Aorta (tissue), 5 donors: ENCODE data around the gene SREBF2. TPM values are rescaled to one million over a fixed set of nuclear protein-coding genes. Genes with fewer than 3 reads are reported as not detected.

Source experiments
- ATAC-seq: fragments of 200-7000 bp; cut with Tn5 transposase; one replicate; pipeline ENCODE4 v1.9.1; 2022; ENCODE audit warnings: moderate library complexity; ENCODE audit not compliant: low FRiP score
- DNase-seq, 2 donors: peaks; one replicate each; pipeline ENCODE4 v3.0.0-alpha.2; 2020
- H3K27ac ChIP-seq, 2 donors: one replicate each; pipeline ENCODE4 v1.5.1; 2013; ENCODE audit warnings: low read length in 2 of 2, mild to moderate bottlenecking in 2 of 2, moderate library complexity in 2 of 2, control low read depth in 1 of 2, inconsistent platforms in 1 of 2, low read depth in 1 of 2
- H3K27me3 ChIP-seq, 2 donors: one replicate each; pipeline ENCODE4 v1.6.1; 2013; ENCODE audit warnings: control low read depth in 1 of 2, low read length in 1 of 2, mild to moderate bottlenecking in 1 of 2, moderate library complexity in 1 of 2; ENCODE audit not compliant: insufficient read depth in 2 of 2, control insufficient read depth in 1 of 2
- H3K36me3 ChIP-seq, 2 donors: one replicate each; pipeline ENCODE4 v1.6.1; 2013; ENCODE audit warnings: control low read depth in 1 of 2, low read length in 1 of 2, mild to moderate bottlenecking in 1 of 2; ENCODE audit not compliant: insufficient read depth in 2 of 2, control insufficient read depth in 1 of 2
- H3K4me1 ChIP-seq, 2 donors: one replicate each; pipeline ENCODE4 v1.6.1; 2013; ENCODE audit warnings: low read length in 2 of 2, control low read depth in 1 of 2, mild to moderate bottlenecking in 1 of 2, moderate library complexity in 1 of 2; ENCODE audit not compliant: insufficient read depth in 2 of 2, control insufficient read depth in 1 of 2
- H3K4me3 ChIP-seq, 2 donors: one replicate each; pipeline ENCODE4 v1.5.1; 2013; ENCODE audit warnings: low read length in 2 of 2, control low read depth in 1 of 2, mild to moderate bottlenecking in 1 of 2
- H3K9me3 ChIP-seq: one replicate; pipeline ENCODE4 v1.6.1; 2013; ENCODE audit warnings: mild to moderate bottlenecking, low read length; ENCODE audit not compliant: control insufficient read depth
- WGBS, 2 donors: extraction: QIAGEN DNeasy Blood & Tissue Kit; methylation state at CpG; one replicate each; pipeline ENCODE4 v1.1.7; 2013; 5-methylcytosine and 5-hydroxymethylcytosine counted together
- intact Hi-C, 2 donors: fragments of 100-400 bp; cut with DNase I; formaldehyde crosslinking; loops; one replicate each; pipeline versions ENCODE4 v1.14.2 to v1.15.0; 2022
- polyA plus RNA-seq, 2 donors: library from polyadenylated mRNA; stranded (reverse); fragments of 200-250 nt; gene quantifications; one replicate each; pipeline ENCODE4 v1.2.3, GENCODE V29; 2013
- total RNA-seq, 2 donors: library from RNA; stranded (reverse); fragmentation: NEBNext Ultra II Directional; extraction: Animal tissue kit (Norgen Biotek cat#: 25700); gene quantifications; one replicate each; pipeline ENCODE4 v1.2.1, GENCODE V29; 2021
- donor health status: healthy with polysubstance abuse.
- donor health status: Bipolar disorder and iron deficiency.
- donor health status: DM: no; HTN: no; CAD: no.
- donor health status: DM: no; HTN: no; CAD: no.
- donor health status: DM: yes; HTN: yes; CAD: no.

Gene SREBF2
- total and polyA plus RNA-seq, 4 donors = 11.0 to 86.3 (median 43.7) TPM

DNA sequence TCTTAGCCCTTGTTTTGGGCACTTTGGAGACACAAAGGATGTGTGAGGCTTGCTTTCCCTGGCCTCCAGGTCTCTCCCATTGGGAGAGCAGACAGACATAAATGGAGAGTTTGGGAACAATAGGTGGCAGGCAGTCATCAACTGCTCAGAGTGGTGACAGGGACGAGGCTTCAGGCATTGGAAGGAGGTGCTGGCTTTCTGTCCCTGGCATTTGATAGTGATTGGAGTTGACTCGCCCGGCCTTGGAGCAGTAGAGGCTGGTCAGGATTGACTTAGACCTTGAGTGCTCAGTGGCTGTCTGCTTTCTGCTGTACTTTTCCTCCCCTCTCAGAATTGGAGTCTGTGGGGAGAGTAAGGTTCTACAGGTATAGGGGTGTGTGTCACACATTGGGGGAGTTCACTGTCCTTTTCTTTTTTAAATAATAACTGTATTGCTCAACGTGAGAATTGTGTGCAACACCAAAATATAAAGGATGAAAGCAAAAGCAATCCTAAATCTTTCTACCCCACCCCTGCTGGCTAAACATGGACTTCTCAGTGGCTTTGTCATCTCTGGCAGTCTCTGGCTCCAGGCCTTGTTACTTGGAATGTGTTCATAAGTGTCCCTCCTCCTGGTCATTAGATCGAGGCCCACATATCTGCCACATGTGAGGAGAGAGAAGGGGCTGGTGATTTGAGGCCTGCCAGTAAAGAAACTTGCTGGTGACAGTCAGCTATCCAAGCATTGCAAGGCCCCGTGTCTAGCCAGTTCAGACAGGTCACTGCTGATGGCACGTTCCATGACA, 60.9 kb downstream of the SREBF2 start:
- H3K27ac ChIP-seq = no peak overlapping the region
- peaks cover 0 to 14% of the 10 kb centered on the region in 2 donors for H3K36me3 ChIP-seq
- intact Hi-C loops = no loop called here
- H3K4me1 ChIP-seq = no peaks in the 10 kb centered on the region
- DNase-seq = peak in 1 of 2 donors; percentile 38
- 81% methylated on average over 7 of the region's 7 CpGs for WGBS, 2 donors
- no peak overlapping the region for H3K4me3 ChIP-seq
- H3K9me3 ChIP-seq = no peaks in the 10 kb centered on the region
- no peak for ATAC-seq
- H3K27me3 ChIP-seq = no peaks in the 10 kb centered on the region

DNA sequence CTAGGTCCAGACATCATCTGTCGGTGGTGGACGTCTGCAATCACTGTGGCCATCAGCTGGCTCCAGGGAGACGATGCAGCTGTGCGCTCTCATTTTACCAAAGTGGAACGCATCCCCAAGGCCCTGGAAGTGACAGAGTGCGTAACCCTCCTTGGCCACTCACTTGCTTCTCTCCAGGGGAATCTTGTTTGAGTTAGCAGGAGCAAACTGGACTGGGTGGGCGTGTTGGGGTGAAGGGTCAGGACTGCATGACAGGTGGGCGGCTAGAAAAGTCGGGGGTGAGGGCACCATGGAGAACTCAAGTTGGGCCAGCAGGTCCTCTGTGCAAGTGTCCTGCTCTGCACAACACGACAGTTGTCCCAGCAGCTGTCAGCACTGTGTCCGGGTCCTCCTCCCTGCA, 65.7 kb downstream of the SREBF2 start:
- H3K4me1 ChIP-seq = no peaks in the 10 kb centered on the region
- ATAC-seq (no peak), DNase-seq (no peak)
- H3K27me3 ChIP-seq = no peaks in the 10 kb centered on the region
- H3K4me3 ChIP-seq = no peak overlapping the region
- intact Hi-C loops = no loop called here
- 91 to 93% methylated on average over 11 of the region's 11 CpGs for WGBS, 2 donors
- H3K36me3 ChIP-seq = peaks cover 4 to 12% of the 10 kb centered on the region in 2 donors
- no peak overlapping the region for H3K27ac ChIP-seq
- no peaks in the 10 kb centered on the region for H3K9me3 ChIP-seq

DNA sequence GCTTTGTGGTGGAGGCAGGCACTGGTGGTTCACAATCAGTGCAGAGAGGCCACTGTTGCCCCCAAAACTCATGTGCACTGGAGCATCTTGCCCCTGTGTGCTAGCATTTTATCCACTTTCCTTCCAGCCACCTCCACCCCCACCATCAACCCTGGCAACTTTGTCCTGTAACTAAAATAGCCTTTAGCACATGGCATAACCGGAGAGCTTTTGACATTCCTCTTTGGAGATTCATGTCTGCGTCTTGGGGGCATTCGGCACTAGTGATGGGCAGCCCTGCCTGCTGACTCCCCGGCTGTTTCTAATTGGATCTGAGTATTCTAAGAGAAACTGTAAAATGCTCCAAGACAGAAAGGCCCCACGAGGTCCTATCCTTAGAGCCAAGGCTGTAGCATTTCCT, 66.2 kb downstream of the SREBF2 start:
- 65 to 83% methylated on average over 5 of the region's 5 CpGs for WGBS, 2 donors
- no peak for DNase-seq
- no peak overlapping the region for H3K27ac ChIP-seq
- peaks cover 4 to 12% of the 10 kb centered on the region in 2 donors for H3K36me3 ChIP-seq
- no peak overlapping the region for H3K4me3 ChIP-seq
- ATAC-seq = no peak
- intact Hi-C loops = no loop called here
- no peaks in the 10 kb centered on the region for H3K9me3 ChIP-seq
- no peaks in the 10 kb centered on the region for H3K4me1 ChIP-seq
- no peaks in the 10 kb centered on the region for H3K27me3 ChIP-seq

DNA sequence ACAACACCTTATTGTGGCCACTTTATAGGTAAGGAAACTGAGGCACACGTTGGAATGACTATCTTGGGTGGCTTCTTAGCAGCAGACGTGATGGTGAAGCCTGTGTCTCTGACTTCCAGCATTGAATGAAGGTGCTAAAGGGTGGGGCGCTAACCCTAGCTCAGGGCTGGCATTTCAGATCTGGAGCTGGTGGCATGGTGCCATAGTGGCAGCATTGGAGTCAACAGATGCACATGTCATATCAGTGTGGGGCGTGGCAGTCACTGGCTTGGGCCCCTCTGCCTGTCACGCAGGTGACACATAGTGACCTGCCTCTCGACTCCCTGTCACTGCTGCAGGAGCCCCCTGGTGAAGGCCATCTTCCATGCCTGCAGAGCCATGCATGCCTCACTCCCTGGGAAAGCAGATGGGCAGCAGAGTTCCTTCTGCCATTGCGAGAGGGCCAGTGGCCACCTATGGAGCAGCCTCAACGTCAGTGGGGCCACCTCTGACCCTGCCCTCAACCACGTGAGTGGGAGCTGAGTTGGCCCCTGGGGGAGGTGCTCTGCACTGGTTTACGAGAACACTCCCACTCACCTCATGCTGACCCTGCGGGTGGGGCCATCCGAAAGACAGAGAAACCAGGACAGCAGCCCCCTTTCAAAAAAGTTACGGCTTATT, 67.2 kb downstream of the SREBF2 start:
- H3K27ac ChIP-seq = no peak overlapping the region
- ATAC-seq = no peak
- no peaks in the 10 kb centered on the region for H3K27me3 ChIP-seq
- DNase-seq = no peak
- no peaks in the 10 kb centered on the region for H3K4me1 ChIP-seq
- peaks cover 4 to 11% of the 10 kb centered on the region in 2 donors for H3K36me3 ChIP-seq
- H3K4me3 ChIP-seq = no peak overlapping the region
- intact Hi-C loops = no loop called here
- H3K9me3 ChIP-seq = no peaks in the 10 kb centered on the region
- 88 to 92% methylated on average over 13 of the region's 13 CpGs for WGBS, 2 donors

DNA sequence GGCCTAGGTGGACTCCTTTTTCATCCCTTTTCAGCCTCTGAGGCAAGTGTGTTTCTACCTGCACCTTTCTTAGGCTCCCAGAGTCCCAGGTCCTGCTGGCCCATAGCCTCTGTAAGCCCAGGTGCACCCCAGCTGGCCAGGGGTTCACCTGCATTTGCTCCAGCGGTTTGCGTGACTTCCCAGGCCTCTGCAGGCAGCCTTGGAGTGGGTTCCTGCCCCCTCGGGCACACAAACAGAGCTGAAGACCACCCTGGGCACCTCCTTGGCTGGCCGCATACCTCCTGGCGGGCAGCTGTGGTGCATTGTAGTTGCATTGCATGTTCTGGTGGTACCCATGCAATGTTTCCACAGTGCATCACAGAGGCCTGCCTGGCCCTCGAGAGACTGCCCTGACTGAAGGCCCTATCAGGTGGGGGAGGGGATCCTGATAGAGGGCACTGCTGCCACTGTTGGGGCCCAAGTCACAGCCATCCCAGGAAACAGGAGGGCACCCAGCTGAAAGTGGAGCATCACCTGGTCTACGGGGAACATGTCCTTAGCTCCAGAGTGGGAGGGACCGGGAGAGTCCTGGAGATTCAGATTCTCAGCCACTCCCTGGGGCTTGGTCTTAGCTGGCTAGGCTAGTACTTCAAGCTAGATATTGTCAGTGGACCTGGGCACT, 67.9 kb downstream of the SREBF2 start:
- no peak for DNase-seq
- H3K36me3 ChIP-seq = peaks cover 4 to 11% of the 10 kb centered on the region in 2 donors

DNA sequence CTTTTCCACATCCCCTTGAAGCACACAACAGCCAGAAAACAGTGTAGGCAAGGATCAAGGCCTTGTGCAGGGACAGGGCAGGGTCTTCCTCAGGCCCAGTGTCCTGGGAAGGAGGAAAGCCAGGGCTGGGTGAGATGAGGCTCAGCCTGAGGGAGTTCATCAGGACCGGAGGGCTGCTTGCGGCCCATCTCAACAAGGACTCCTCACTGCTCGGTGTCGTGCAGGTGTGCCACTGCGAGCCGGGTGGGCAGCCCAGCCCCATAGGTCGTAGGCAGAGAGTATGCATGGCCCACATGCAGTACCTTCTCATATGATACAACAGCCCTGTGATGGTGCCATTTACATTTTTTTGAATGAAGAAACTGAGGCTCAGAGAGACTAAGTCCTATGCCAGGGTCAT, 69.1 kb downstream of the SREBF2 start:
- no peaks in the 10 kb centered on the region for H3K9me3 ChIP-seq
- no peak for ATAC-seq
- intact Hi-C loops = no loop called here
- H3K36me3 ChIP-seq = peaks cover 4 to 10% of the 10 kb centered on the region in 2 donors
- H3K4me1 ChIP-seq = no peaks in the 10 kb centered on the region
- WGBS, 2 donors = 92 to 94% methylated on average over 7 of the region's 7 CpGs
- no peak for DNase-seq
- no peaks in the 10 kb centered on the region for H3K27me3 ChIP-seq
- no peak overlapping the region for H3K4me3 ChIP-seq
- no peak overlapping the region for H3K27ac ChIP-seq

More for the DNA sequence above, 67.9 kb downstream of the SREBF2 start:
- H3K9me3 ChIP-seq = no peaks in the 10 kb centered on the region
- WGBS, 2 donors = 94 to 97% methylated on average over 8 of the region's 8 CpGs
- no peaks in the 10 kb centered on the region for H3K4me1 ChIP-seq
- no peak overlapping the region for H3K27ac ChIP-seq
- no peak for ATAC-seq
- intact Hi-C loops = no loop called here
- H3K27me3 ChIP-seq = no peaks in the 10 kb centered on the region
- no peak overlapping the region for H3K4me3 ChIP-seq

DNA sequence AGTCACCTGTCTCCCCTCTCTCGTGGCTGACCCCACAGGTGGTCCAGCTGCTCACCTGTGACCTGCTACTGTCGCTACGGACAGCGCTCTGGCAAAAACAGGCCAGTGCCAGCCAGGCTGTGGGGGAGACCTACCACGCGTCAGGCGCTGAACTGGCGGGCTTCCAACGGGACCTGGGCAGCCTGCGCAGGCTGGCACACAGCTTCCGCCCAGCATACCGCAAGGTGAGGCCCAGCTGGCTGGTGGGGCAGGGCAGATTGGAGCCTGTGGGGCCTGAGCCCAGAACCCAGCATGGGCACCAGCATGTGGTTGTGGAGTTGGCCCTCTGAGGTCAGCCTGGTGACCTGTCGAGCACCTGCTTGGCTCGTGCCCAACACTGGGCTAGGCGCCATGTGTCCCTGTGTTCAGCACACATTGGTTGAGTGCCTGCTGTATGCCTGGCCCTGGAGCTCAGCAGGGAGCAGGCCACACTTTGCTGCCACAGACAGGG, 70.1 kb downstream of the SREBF2 start:
- 88 to 90% methylated on average over 14 to 15 of the region's 15 CpGs for WGBS, 2 donors

DNA sequence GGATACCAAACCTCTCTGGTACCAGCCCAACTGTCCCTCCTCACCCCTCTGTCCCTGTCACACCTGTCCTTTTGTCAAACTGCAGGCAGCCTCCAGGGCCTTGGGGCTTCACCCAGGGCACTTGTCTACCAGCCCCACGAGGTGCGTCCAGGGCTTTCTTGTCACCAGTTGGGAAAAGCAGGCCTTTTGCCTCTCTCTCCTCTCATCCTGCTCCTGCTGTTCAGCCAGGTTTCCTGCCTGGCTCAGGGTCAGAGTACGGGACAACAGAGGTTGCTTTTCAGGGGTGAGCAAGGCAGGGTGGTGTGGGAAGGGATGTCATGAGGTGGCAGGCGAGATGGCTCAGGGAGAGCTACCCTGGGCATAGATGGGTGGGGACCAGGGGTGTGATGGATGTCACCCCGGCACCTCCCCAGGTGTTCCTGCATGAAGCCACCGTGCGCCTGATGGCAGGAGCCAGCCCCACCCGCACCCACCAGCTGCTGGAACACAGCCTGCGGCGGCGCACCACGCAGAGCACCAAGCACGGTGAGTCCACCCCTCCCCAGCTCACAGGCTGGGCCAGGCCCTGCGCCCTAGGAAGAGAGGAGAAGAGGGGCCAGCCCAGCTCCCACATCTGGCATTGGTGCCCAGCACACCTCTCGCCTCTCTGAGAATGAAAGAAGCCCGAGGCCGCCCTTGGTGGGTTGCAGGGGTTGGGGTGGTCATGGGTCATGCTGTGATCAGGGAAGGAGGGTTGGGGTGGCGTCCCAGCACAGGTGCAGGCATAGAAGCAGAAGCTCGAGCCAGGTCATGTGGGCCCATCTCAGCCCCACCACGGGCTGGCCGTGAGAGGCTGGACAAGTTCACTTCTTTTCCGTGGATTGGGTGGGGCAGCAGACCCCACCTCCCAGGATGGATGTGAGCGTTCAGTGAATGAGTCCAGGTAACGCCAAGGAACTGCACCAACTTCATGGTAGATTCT, 71.8 kb downstream of the SREBF2 start:
- Histone ChIP-seq H3K4me3 (no peak overlapping the region), H3K36me3 (peaks cover 4% of the 10 kb centered on the region in 2 donors), H3K4me1 (no peaks in the 10 kb centered on the region), H3K27me3 (no peaks in the 10 kb centered on the region), H3K27ac (no peak overlapping the region), H3K9me3 (no peaks in the 10 kb centered on the region)
- DNase-seq = no peak
- intact Hi-C loops = no loop called here
- no peak for ATAC-seq
- 92 to 94% methylated on average over 24 of the region's 24 CpGs for WGBS, 2 donors

More for the DNA sequence above, 70.1 kb downstream of the SREBF2 start:
- H3K27me3 ChIP-seq = no peaks in the 10 kb centered on the region
- H3K9me3 ChIP-seq = no peaks in the 10 kb centered on the region
- ATAC-seq (no peak), DNase-seq (no peak)
- H3K36me3 ChIP-seq = peaks cover 4 to 10% of the 10 kb centered on the region in 2 donors
- no peak overlapping the region for H3K4me3 ChIP-seq
- H3K27ac ChIP-seq = no peak overlapping the region
- intact Hi-C loops = no loop called here
- no peaks in the 10 kb centered on the region for H3K4me1 ChIP-seq
